Stomach (tissue), 19 donors: ENCODE results near the gene LRCH3. TPM values are rescaled to one million over a fixed set of nuclear protein-coding genes. Genes with fewer than 3 reads are reported as not detected.

Experiments
- DNase-seq, 2 donors: peaks; one replicate each; pipeline versions ENCODE4 v3.0.0 to v3.0.0-alpha.2; 2013 to 2019
- H3K27ac ChIP-seq, 5 donors: fragments of 200-600 bp in 4 of 5; sonication (generic) in 4 of 5; one replicate each; pipeline ENCODE4 v1.5.1; 2013 to 2019; ENCODE audit warnings: mild to moderate bottlenecking in 1 of 5, moderate library complexity in 1 of 5
- H3K27me3 ChIP-seq, 3 donors: fragments of 200-600 bp; sonication (generic); one replicate each; pipeline ENCODE4 v1.5.1; 2017 to 2019; ENCODE audit warnings: mixed run types in 1 of 3
- H3K36me3 ChIP-seq, 4 donors: fragments of 200-600 bp; sonication (generic); 1 replicate in 3 of 4; 2 replicates in 1 of 4; pipeline ENCODE4 v1.5.1; 2016 to 2019
- H3K4me1 ChIP-seq, 4 donors: fragments of 200-600 bp; sonication (generic); one replicate each; pipeline ENCODE4 v1.5.1; 2016 to 2019
- H3K4me3 ChIP-seq, 4 donors: fragments of 200-600 bp; sonication (generic) in 3 of 4; one replicate each; pipeline ENCODE4 v1.5.1; 2016 to 2019; ENCODE audit warnings: mild to moderate bottlenecking in 1 of 4
- H3K9me3 ChIP-seq, 4 donors: fragments of 200-600 bp; sonication (generic); one replicate each; pipeline ENCODE4 v1.5.1; 2016 to 2019
- EP300 ChIP-seq: sonication (generic); formaldehyde crosslinking; IDR thresholded peaks from one replicate; pipeline ENCODE4 v1.6.1; 2017; ENCODE audit warnings: antibody characterized with exemption
- POLR2A ChIP-seq, 4 donors: fragments of 450-650 bp; IDR thresholded peaks; one replicate each; pipeline ENCODE4 v1.6.1; 2016; ENCODE audit warnings: antibody characterized with exemption in 4 of 4, control low read depth in 2 of 4, mild to moderate bottlenecking in 1 of 4, moderate library complexity in 1 of 4
- POLR2AphosphoS5 ChIP-seq, 3 donors: sonication (generic); formaldehyde crosslinking; IDR thresholded peaks; one replicate each; pipeline ENCODE4 v1.6.1; 2016; ENCODE audit warnings: antibody characterized with exemption in 3 of 3
- WGBS, 5 donors: extraction: QIAGEN DNeasy Blood & Tissue Kit in 3 of 5; methylation state at CpG; one replicate each; pipeline versions ENCODE4 v1.1.5 to v1.1.7; 2013 to 2018; 5-methylcytosine and 5-hydroxymethylcytosine counted together
- intact Hi-C: fragments of 100-400 bp; cut with DNase I; formaldehyde crosslinking; loops from one replicate; pipeline ENCODE4 v1.15.1; 2023; ENCODE audit warnings: low total_unique reads
- long read RNA-seq, 10 donors: transcript quantifications; one replicate each; lab custom pipeline, GENCODE V29; 2026
- polyA plus RNA-seq, 3 donors: library from polyadenylated mRNA; stranded (reverse); fragments of 200-250 nt; gene quantifications; one replicate each; pipeline ENCODE4 v1.2.3, GENCODE V29; 2013
- total RNA-seq, 5 donors: library from RNA; depleted of rRNA; stranded (reverse); fragments of >200 nt; gene quantifications; one replicate each; pipeline versions ENCODE4 v1.1.0 to v1.2.3, GENCODE V29; 2014 to 2016
- TF ChIP-seq, protein P1 (sequence below), 7 experiments: fragments of 450-650 bp in 4 of 7; fragments of 200-600 bp in 3 of 7; sonication (generic) in 3 of 7; IDR thresholded peaks; one replicate each; pipeline ENCODE4 v1.5.1; 2016 to 2019; ENCODE audit warnings: antibody characterized with exemption in 7 of 7, control low read depth in 2 of 7, mild to moderate bottlenecking in 1 of 7
- donor health status: healthy with polysubstance abuse.
- donor health status: Bipolar disorder and iron deficiency.
- donor health status: healthy.

The LRCH3 gene
- total RNA-seq: 100 to 1,000 TPM in 1 of 5 donors, 10 to 100 TPM in 4; 28.7 to 117 (median 47.3) TPM
- polyA plus RNA-seq: 1 to 10 TPM; 5.9 to 6.7 (median 6.6) TPM
- long read RNA-seq, donor 1: 0 reads
- long read RNA-seq, donor 2, partial matches to known transcripts: 0 of 1 reads
- long read RNA-seq, donor 2, other reads (novel, unspliced or antisense): 0 of 1 reads
- long read RNA-seq, donor 3, partial matches to known transcripts: 0 of 1 reads
- long read RNA-seq, donor 3, other reads (novel, unspliced or antisense): 0 of 1 reads
- long read RNA-seq, donor 4: 0 reads
- long read RNA-seq, donor 5, partial matches to known transcripts: 103 of 105 reads
- long read RNA-seq, donor 5, other reads (novel, unspliced or antisense): 0 of 105 reads
- long read RNA-seq, donor 6: 0 reads
- long read RNA-seq, donor 7, partial matches to known transcripts: 6 of 7 reads
- long read RNA-seq, donor 7, other reads (novel, unspliced or antisense): 0 of 7 reads
- long read RNA-seq, donor 8, partial matches to known transcripts: 0 of 2 reads
- long read RNA-seq, donor 8, other reads (novel, unspliced or antisense): 0 of 2 reads
- long read RNA-seq, donor 9, partial matches to known transcripts: 326 of 326 reads
- long read RNA-seq, donor 9, other reads (novel, unspliced or antisense): 0 of 326 reads
- long read RNA-seq, donor 10: 0 reads

DNA sequence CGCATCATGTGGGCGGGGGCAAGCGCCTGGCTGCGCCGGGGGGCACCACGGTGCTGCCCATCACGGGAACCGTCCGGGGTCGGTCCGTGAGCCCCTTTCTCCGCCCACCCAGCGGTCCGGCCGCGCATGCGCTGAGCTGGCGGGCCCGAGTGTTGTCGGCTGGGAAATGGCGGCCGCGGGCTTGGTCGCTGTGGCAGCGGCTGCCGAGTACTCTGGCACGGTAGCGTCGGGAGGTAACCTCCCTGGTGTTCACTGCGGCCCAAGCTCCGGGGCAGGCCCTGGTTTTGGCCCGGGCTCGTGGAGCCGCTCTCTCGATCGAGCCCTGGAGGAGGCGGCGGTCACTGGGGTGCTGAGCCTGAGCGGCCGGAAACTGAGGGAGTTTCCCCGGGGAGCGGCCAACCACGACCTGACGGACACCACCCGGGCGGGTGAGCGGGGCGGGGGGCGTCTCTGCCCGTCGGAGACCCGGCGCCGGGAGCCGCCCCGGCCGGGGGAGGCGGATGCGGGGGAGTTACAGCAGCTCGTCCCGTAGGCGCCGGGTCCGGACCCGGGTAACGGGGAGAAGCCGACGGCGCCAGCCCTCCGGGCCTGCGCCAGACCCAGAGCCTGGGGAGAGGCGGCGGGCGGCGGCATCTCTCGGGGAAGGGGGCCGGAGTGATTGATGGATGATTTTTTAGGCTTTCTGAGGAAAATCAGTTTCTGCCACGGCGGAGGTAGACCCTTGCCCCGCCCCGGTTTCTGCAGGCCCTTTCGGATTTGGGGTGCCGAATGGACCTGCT is at the start of gene LRCH3:
LRCH3 (plus strand) TSS at position 142 of the 779 bp plus-strand sequence; CDS start at position 167, 25 bp downstream.
- H3K27me3 ChIP-seq: no peaks in the 10 kb centered on the region
- no peaks in the 10 kb centered on the region for H3K9me3 ChIP-seq
- 0 to 1% (median 1%) methylated on average over 15 to 83 of the region's 83 CpGs for whole genome bisulfite sequencing, 5 donors
- DNase-seq: peak; percentile 72 to 96
- H3K36me3 ChIP-seq: no peaks in the 10 kb centered on the region
- H3K4me3 ChIP-seq: peak within 1 kb of the TSS; percentile 57 to 81 (median 74)
- peak within 1 kb of the TSS; percentile 84 to 98 (median 94) for H3K27ac ChIP-seq
- intact Hi-C loops: no loop called here
- H3K4me1 ChIP-seq: peaks cover 10 to 51% (median 28%) of the 10 kb centered on the region in 4 donors
- TF ChIP-seq EP300: no peak
- TF ChIP-seq POLR2AphosphoS5 (IDR thresholded peaks at IDR 0.05): peak; percentile 50 to 88 (median 87)
- peak in 1 of 4 donors; percentile 35 for TF ChIP-seq POLR2A (IDR thresholded peaks at IDR 0.05)

DNA sequence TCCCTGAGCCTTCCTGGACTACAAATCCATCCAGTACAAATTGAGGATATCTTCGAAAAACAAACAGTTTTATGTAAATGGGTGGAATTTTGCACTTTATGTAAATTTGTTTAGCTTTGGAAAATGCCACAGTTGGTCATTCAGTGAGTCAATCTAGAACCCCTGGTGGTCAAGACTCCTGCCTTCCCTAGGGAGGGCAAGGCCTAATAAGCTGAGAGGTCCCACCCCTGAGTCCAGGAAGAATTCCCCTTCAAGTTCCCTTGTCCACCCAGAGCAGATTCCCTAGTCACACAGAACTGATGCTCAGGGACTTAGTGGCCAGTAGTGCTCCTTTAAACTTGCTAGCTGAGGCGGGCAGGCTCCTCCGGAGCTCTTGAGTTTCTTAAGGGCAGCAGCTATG is 48.3 kb upstream of the LRCH3 start:
- no peak for DNase-seq
- no peak overlapping the region for H3K27ac ChIP-seq
- intact Hi-C loops: no loop called here
- WGBS, 5 donors: 77 to 94% (median 85%) methylated on average over 3 of the region's 3 CpGs
- H3K36me3 ChIP-seq: no peaks in the 10 kb centered on the region
- no peak overlapping the region for H3K4me3 ChIP-seq
- peaks cover 2 to 20% (median 3%) of the 10 kb centered on the region in 4 donors for H3K4me1 ChIP-seq
- TF ChIP-seq EP300: no peak
- no peak for TF ChIP-seq POLR2A (IDR thresholded peaks at IDR 0.05)
- TF ChIP-seq POLR2AphosphoS5 (IDR thresholded peaks at IDR 0.05): no peak
- TF ChIP-seq, protein P1, sequence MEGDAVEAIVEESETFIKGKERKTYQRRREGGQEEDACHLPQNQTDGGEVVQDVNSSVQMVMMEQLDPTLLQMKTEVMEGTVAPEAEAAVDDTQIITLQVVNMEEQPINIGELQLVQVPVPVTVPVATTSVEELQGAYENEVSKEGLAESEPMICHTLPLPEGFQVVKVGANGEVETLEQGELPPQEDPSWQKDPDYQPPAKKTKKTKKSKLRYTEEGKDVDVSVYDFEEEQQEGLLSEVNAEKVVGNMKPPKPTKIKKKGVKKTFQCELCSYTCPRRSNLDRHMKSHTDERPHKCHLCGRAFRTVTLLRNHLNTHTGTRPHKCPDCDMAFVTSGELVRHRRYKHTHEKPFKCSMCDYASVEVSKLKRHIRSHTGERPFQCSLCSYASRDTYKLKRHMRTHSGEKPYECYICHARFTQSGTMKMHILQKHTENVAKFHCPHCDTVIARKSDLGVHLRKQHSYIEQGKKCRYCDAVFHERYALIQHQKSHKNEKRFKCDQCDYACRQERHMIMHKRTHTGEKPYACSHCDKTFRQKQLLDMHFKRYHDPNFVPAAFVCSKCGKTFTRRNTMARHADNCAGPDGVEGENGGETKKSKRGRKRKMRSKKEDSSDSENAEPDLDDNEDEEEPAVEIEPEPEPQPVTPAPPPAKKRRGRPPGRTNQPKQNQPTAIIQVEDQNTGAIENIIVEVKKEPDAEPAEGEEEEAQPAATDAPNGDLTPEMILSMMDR (IDR thresholded peaks at IDR 0.05): no peak
- H3K9me3 ChIP-seq: no peaks in the 10 kb centered on the region
- no peaks in the 10 kb centered on the region for H3K27me3 ChIP-seq

DNA sequence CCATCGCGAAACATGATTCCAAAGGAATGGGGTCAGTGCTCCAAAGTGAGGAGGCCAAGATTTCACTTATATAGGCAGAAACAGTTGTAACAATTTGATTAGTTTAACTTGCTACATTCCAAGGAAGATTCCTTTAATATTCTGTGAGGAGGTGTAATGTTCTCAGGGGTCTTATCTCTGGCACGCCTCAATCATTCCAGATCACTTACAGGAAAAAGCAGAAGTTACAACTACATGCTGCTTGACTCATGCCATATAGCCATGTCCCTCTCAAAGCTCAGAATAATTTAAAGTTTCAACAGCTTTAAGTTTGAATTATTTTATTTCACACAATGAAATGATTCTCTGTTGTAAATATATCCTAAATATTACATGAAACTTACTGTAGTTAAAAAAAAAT is 44.8 kb upstream of the LRCH3 start:
- H3K4me3 ChIP-seq: no peak overlapping the region
- H3K27me3 ChIP-seq: no peaks in the 10 kb centered on the region
- whole genome bisulfite sequencing, 5 donors: 75 to 88% (median 81%) methylated on average over 3 of the region's 3 CpGs
- H3K4me1 ChIP-seq: peaks cover 0 to 34% (median 16%) of the 10 kb centered on the region in 4 donors
- H3K36me3 ChIP-seq: no peaks in the 10 kb centered on the region
- TF ChIP-seq, protein P1 (IDR thresholded peaks at IDR 0.05): no peak
- TF ChIP-seq POLR2A (IDR thresholded peaks at IDR 0.05) (no peak), EP300 (no peak), POLR2AphosphoS5 (IDR thresholded peaks at IDR 0.05) (no peak)
- intact Hi-C loops: no loop called here
- no peak for DNase-seq
- no peak overlapping the region for H3K27ac ChIP-seq
- H3K9me3 ChIP-seq: no peaks in the 10 kb centered on the region

DNA sequence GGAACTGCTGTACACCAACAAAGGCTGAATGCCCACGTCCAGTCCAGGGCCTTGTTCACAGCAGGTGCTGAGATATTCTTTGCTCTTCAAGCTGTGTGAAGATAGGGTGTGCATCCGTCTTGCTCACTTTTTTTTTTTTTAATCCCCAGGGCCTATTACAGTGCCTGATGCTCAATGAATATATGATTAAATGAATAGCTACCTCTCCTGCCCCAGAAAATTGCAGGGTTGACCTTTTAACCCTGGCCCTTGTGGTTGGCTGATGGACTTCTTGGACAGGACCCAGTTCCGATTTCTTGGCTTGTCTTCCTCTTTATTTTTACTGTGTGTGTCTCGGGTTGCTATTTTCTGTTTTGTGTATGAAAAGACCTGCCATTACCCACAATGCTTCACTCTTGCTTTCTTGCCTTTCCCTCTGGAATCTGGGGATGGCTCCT is 44.2 kb upstream of the LRCH3 start:
- Histone ChIP-seq H3K4me1 (peaks cover 5 to 40% (median 22%) of the 10 kb centered on the region in 4 donors), H3K27me3 (no peaks in the 10 kb centered on the region), H3K4me3 (no peak overlapping the region), H3K27ac (peak overlapping the region in 2 of 5 donors; percentile 1 to 36), H3K9me3 (no peaks in the 10 kb centered on the region), H3K36me3 (no peaks in the 10 kb centered on the region)
- 40 to 64% (median 46%) methylated on average over 4 of the region's 4 CpGs for WGBS, 5 donors
- TF ChIP-seq EP300 (no peak), POLR2A (IDR thresholded peaks at IDR 0.05) (no peak), POLR2AphosphoS5 (IDR thresholded peaks at IDR 0.05) (no peak)
- TF ChIP-seq, protein P1 (IDR thresholded peaks at IDR 0.05): no peak
- DNase-seq: no peak
- intact Hi-C loops: no loop called here
